CD4-positive, alpha-beta memory T cell (primary cell): ENCODE measurements around the gene LRIG2. TPM values are rescaled to one million over a fixed set of nuclear protein-coding genes. Genes with fewer than 3 reads are reported as not detected.
"Not testable (repeated sequence)": the region's sequence is repeated elsewhere in the genome, so short reads cannot be mapped to it uniquely, and the experiment has no call there.

Experiments used
- CTCF ChIA-PET: fragments of 350-600 bp; sonication (Branson Sonifier 250); formaldehyde crosslinking; loops from one replicate; lab custom pipeline; 2021; ENCODE audit warnings: inconsistent platforms; ENCODE audit not compliant: partially characterized antibody; lab: Charles Lee
- POLR2A ChIA-PET: fragments of 350-600 bp; sonication (Branson Sonifier 250); formaldehyde crosslinking; loops from one replicate; lab custom pipeline; 2021; ENCODE audit not compliant: partially characterized antibody; lab: Charles Lee
- DNase-seq, 5 donors: peaks; one replicate each; pipeline versions ENCODE4 v3.0.0 to v3.0.0-alpha.2; 2020 to 2022; ENCODE audit warnings: mixed read lengths in 1 of 5
- H3K27ac ChIP-seq: one replicate; pipeline ENCODE4 v1.7.0; 2013; ENCODE audit warnings: low read depth, low read length
- H3K27me3 ChIP-seq: 2 replicates; pipeline ENCODE4 v1.7.0; 2013; ENCODE audit warnings: mild to moderate bottlenecking, low read length, moderate library complexity; ENCODE audit not compliant: insufficient read depth
- H3K36me3 ChIP-seq: 2 replicates; pipeline ENCODE4 v1.7.0; 2013; ENCODE audit warnings: mild to moderate bottlenecking, low read length, moderate library complexity; ENCODE audit not compliant: insufficient read depth
- H3K4me1 ChIP-seq: 2 replicates; pipeline ENCODE4 v1.7.0; 2013; ENCODE audit warnings: mild to moderate bottlenecking, low read length, moderate library complexity; ENCODE audit not compliant: insufficient read depth
- H3K4me3 ChIP-seq, 2 donors: one replicate each; pipeline ENCODE4 v1.7.0; 2013; ENCODE audit warnings: low read length in 2 of 2, mild to moderate bottlenecking in 1 of 2
- H3K9me3 ChIP-seq, 2 donors: one replicate each; pipeline ENCODE4 v1.7.0; 2013; ENCODE audit warnings: low read length in 2 of 2, control low read depth in 1 of 2; ENCODE audit not compliant: control insufficient read depth in 1 of 2
- H3K27ac Mint-ChIP-seq, 7 donors: one replicate each; pipeline ENCODE4 v1.8.0; 2020 to 2021; ENCODE audit warnings: mixed read lengths in 7 of 7, mild to moderate bottlenecking in 6 of 7, inconsistent platforms in 3 of 7, moderate library complexity in 3 of 7
- H3K27me3 Mint-ChIP-seq, 2 donors: one replicate each; pipeline ENCODE4 v1.8.0; 2020 to 2021; ENCODE audit warnings: mixed read lengths in 2 of 2
- H3K36me3 Mint-ChIP-seq, 2 donors: one replicate each; pipeline ENCODE4 v1.8.0; 2020 to 2021; ENCODE audit warnings: mixed read lengths in 2 of 2, inconsistent platforms in 1 of 2, mild to moderate bottlenecking in 1 of 2
- H3K4me1 Mint-ChIP-seq, 4 donors: one replicate each; pipeline ENCODE4 v1.8.0; 2020 to 2021; ENCODE audit warnings: mixed read lengths in 4 of 4, mild to moderate bottlenecking in 1 of 4
- H3K4me3 Mint-ChIP-seq, 8 donors: one replicate each; pipeline ENCODE4 v1.8.0; 2020 to 2021; ENCODE audit warnings: mixed read lengths in 8 of 8, mild to moderate bottlenecking in 7 of 8, moderate library complexity in 6 of 8, inconsistent platforms in 3 of 8
- H3K9me3 Mint-ChIP-seq, 8 donors: one replicate each; pipeline ENCODE4 v1.8.0; 2020 to 2021; ENCODE audit warnings: mixed read lengths in 8 of 8, mild to moderate bottlenecking in 5 of 8, inconsistent platforms in 3 of 8, moderate library complexity in 1 of 8
- intact Hi-C: fragments of 100-400 bp; cut with micrococcal nuclease; formaldehyde crosslinking; loops from one replicate; pipeline ENCODE4 v1.15.1; 2023
- polyA plus RNA-seq, 2 donors: library from polyadenylated mRNA; unstranded; fragments of 300-500 nt; fragmentation: Illumina TruSeq; gene quantifications; one replicate each; pipeline ENCODE4 v1.2.3, GENCODE V29; 2021
- total RNA-seq, 2 experiments: library from RNA; stranded (reverse); gene quantifications; one replicate each; pipeline ENCODE4 v1.2.3, GENCODE V29; 2021

LRIG2 gene
- total and polyA plus RNA-seq, 4 experiments from 2014 or later, result 3.0 to 27.9 (median 15.6) TPM

GRCh38 chr1:113043144-113043488, 29.9 kb upstream of the LRIG2 start:
- not testable (repeated sequence) for H3K27me3 Mint-ChIP-seq, H3K9me3 Mint-ChIP-seq, H3K4me3 ChIP-seq, H3K36me3 Mint-ChIP-seq, DNase-seq, H3K9me3 ChIP-seq, H3K4me3 Mint-ChIP-seq, H3K36me3 ChIP-seq, H3K27me3 ChIP-seq, H3K27ac ChIP-seq
- peaks cover 24 to 47% (median 32%) of the 10 kb centered on the region in 4 donors for H3K4me1 Mint-ChIP-seq
- peaks cover 26% of the 10 kb centered on the region for H3K4me1 ChIP-seq
- POLR2A ChIA-PET, result interaction anchor here (1.2 kb wide), 1 partner anchor 11 kb away, joined by 3 read pairs; no protein-coding TSS in a partner anchor
- peak overlapping the region in 1 of 7 donors; percentile 73 for H3K27ac Mint-ChIP-seq
- CTCF ChIA-PET, result interaction anchor here (1.1 to 3.8 kb wide), 6 partner anchors 29 to 327 kb away, joined by 3 to 32 read pairs (median 5); partner anchors contain the start of gene LRIG2
- intact Hi-C loops, result loop anchor here (10.0 kb wide), 1 partner anchor 238 kb away; no protein-coding TSS in a partner anchor

GRCh38 chr1:113046569-113046968, 26.4 kb upstream of the LRIG2 start:
- Mint-ChIP-seq H3K27ac (peak overlapping the region; percentile 24 to 93 (median 83)), H3K9me3 (no peaks in the 10 kb centered on the region), H3K27me3 (no peaks in the 10 kb centered on the region), H3K4me1 (peaks cover 27 to 57% (median 39%) of the 10 kb centered on the region in 4 donors), H3K36me3 (no peaks in the 10 kb centered on the region), H3K4me3 (peak overlapping the region in 7 of 8 donors; percentile 45 to 89 (median 77))
- H3K27me3 ChIP-seq, result no peaks in the 10 kb centered on the region
- peak overlapping the region; percentile 18 for H3K27ac ChIP-seq
- H3K9me3 ChIP-seq, result no peaks in the 10 kb centered on the region
- POLR2A ChIA-PET, result interaction anchor here (0.9 kb wide), 1 partner anchor 26 kb away, joined by 4 read pairs; the partner anchor contains the start of gene LRIG2
- H3K4me3 ChIP-seq, result no peak overlapping the region
- peaks cover 32% of the 10 kb centered on the region for H3K4me1 ChIP-seq
- CTCF ChIA-PET, result interaction anchor here (0.7 to 2.2 kb wide), 2 partner anchors 26 to 330 kb away, joined by 3 to 11 read pairs; partner anchors contain the start of gene LRIG2
- intact Hi-C loops, result loop anchor here (10.0 kb wide), 1 partner anchor 242 kb away; no protein-coding TSS in a partner anchor
- H3K36me3 ChIP-seq, result no peaks in the 10 kb centered on the region
- DNase-seq, result peak in 4 of 5 donors; percentile 12 to 31 (median 20)

- Mint-ChIP-seq H3K27ac (peak overlapping the region in 2 of 7 donors; percentile 13 to 79), H3K4me3 (peak overlapping the region in 1 of 8 donors; percentile 7), H3K36me3 (no peaks in the 10 kb centered on the region), H3K4me1 (peaks cover 18 to 42% (median 29%) of the 10 kb centered on the region in 4 donors), H3K27me3 (no peaks in the 10 kb centered on the region), H3K9me3 (no peaks in the 10 kb centered on the region)
- intact Hi-C loops, result loop anchor here (10.0 kb wide), 1 partner anchor 243 kb away; no protein-coding TSS in a partner anchor
- Histone ChIP-seq H3K4me3 (no peak overlapping the region), H3K9me3 (no peaks in the 10 kb centered on the region), H3K27ac (no peak overlapping the region), H3K4me1 (peaks cover 25% of the 10 kb centered on the region), H3K36me3 (no peaks in the 10 kb centered on the region), H3K27me3 (no peaks in the 10 kb centered on the region)
- DNase-seq, result no peak
- CTCF ChIA-PET, result interaction anchor here (0.7 to 2.2 kb wide), 2 partner anchors 25 to 40 kb away, joined by 3 to 11 read pairs; partner anchors contain the start of gene LRIG2
- POLR2A ChIA-PET, result interaction anchor here (1.3 kb wide), 1 partner anchor 25 kb away, joined by 3 read pairs; no protein-coding TSS in a partner anchor
Observed at GRCh38 chr1:113048064-113048463, 24.9 kb upstream of the LRIG2 start.

DNA sequence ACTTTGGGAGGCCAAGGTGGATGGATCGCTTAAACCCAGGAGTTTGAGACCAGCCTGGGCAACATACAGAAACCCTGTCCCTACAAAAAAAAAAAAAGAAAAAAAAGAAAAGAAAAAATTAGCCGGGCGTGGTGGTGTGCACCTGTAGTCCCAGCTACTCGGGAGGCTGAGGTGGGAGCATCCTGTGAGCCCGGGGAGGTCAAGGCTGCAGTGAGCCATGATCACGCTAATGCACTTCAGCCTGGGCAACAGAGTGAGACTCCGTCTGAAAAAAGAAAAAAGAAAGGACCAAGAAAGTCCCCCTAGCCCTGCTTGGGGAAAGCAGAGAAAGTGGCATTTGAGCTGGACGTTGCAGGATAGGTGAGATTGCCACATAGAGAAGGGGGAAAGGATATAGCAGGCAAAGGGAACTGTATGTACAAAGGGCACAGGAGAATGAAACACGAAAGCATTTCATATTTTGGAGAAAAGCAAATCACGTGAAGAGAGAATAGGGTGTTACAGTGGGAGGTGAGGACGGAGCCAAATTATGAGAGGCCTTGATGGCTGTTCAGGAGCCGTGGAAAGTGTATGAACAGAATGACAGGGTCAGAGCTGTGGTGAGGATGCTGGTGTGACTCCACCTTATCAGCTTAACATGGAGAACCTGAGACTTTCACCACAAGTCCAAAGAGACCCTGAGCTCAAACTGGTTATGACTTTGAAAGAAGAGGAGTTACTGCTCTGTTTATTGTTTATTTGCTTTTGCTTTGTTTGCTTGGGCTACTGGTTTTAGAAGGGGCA, 19.5 kb upstream of the LRIG2 start:
- Histone ChIP-seq H3K4me1 (peaks cover 6% of the 10 kb centered on the region), H3K27me3 (no peaks in the 10 kb centered on the region), H3K27ac (no peak overlapping the region), H3K9me3 (no peaks in the 10 kb centered on the region), H3K36me3 (no peaks in the 10 kb centered on the region), H3K4me3 (no peak overlapping the region)
- intact Hi-C loops, result no loop called here
- DNase-seq, result no peak
- no peak overlapping the region for H3K4me3 Mint-ChIP-seq
- ChIA-PET CTCF (interaction anchor here (2.8 kb wide), 1 partner anchor 19 kb away, joined by 9 read pairs; the partner anchor contains the start of gene LRIG2), POLR2A (interaction anchor here (1.4 kb wide), 1 partner anchor 10 kb away, joined by 3 read pairs; no protein-coding TSS in a partner anchor)
- no peaks in the 10 kb centered on the region for H3K9me3 Mint-ChIP-seq
- H3K27me3 Mint-ChIP-seq, result no peaks in the 10 kb centered on the region
- no peaks in the 10 kb centered on the region for H3K36me3 Mint-ChIP-seq
- peaks cover 5 to 12% (median 8%) of the 10 kb centered on the region in 4 donors for H3K4me1 Mint-ChIP-seq
- peak overlapping the region in 3 of 7 donors; percentile 1 to 38 (median 19) for H3K27ac Mint-ChIP-seq

DNA sequence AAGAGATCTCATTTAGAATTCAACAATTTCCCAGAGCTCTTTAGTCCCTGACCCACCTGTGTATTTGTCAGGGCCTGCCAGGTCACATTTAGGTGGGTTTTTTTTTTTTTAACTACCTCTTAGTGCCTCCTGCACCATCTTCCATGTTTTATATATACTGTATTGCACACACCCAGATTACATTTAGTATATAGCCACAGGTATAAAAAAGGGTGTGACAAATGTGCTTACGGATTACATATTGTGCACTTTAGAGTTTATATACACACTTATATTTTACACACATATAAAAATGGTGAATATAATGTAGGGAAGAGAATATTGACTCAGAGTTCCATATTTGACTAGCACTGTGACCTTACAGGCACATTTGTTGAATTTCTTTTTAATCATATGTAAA, 17.4 kb upstream of the LRIG2 start:
- Histone ChIP-seq H3K36me3 (no peaks in the 10 kb centered on the region), H3K27me3 (no peaks in the 10 kb centered on the region), H3K4me3 (no peak overlapping the region), H3K4me1 (peaks cover 6% of the 10 kb centered on the region), H3K27ac (no peak overlapping the region), H3K9me3 (no peaks in the 10 kb centered on the region)
- no peaks in the 10 kb centered on the region for H3K27me3 Mint-ChIP-seq
- POLR2A ChIA-PET, result no interaction called here
- no peak overlapping the region for H3K27ac Mint-ChIP-seq
- no peak overlapping the region for H3K4me3 Mint-ChIP-seq
- H3K9me3 Mint-ChIP-seq, result no peaks in the 10 kb centered on the region
- CTCF ChIA-PET, result interaction anchor here (4.5 kb wide), 1 partner anchor 17 kb away, joined by 37 read pairs; the partner anchor contains the start of gene LRIG2
- intact Hi-C loops, result no loop called here
- no peak for DNase-seq
- peaks cover 2 to 6% (median 5%) of the 10 kb centered on the region in 4 donors for H3K4me1 Mint-ChIP-seq
- no peaks in the 10 kb centered on the region for H3K36me3 Mint-ChIP-seq

DNA sequence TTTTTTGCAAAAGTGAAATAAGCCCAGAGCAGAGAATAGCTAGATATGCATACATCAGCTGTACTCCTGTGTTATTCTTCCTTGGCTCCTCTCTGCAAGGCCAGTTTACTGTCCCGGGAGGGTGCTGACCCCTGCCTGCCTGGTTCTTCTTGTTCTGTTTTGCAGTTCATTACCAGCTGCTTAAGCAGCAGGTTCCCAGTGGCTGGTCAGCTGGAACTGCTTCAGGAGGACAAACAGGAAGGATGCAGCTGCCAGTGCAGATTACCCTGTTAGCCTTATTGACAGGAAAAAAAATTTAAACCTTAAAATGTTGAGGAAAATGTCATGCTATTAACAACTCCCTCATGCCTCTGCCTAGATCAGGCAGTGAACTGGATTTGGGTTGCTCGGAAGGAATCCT, 16.0 kb upstream of the LRIG2 start:
- Mint-ChIP-seq H3K4me3 (no peak overlapping the region), H3K36me3 (no peaks in the 10 kb centered on the region), H3K27ac (no peak overlapping the region), H3K4me1 (peaks cover 0 to 2% (median under 1%) of the 10 kb centered on the region in 4 donors), H3K27me3 (no peaks in the 10 kb centered on the region), H3K9me3 (no peaks in the 10 kb centered on the region)
- ChIA-PET CTCF (interaction anchor here (0.8 to 4.5 kb wide), 3 partner anchors 11 to 179 kb away, joined by 3 to 37 read pairs (median 3); partner anchors contain the start of gene LRIG2), POLR2A (interaction anchor here (1.4 kb wide), 1 partner anchor 16 kb away, joined by 4 read pairs; no protein-coding TSS in a partner anchor)
- Histone ChIP-seq H3K36me3 (no peaks in the 10 kb centered on the region), H3K4me1 (no peaks in the 10 kb centered on the region), H3K4me3 (no peak overlapping the region), H3K27ac (no peak overlapping the region), H3K9me3 (no peaks in the 10 kb centered on the region), H3K27me3 (no peaks in the 10 kb centered on the region)
- DNase-seq, result no peak
- intact Hi-C loops, result no loop called here
